Measurements from ENCODE around the gene CACNG4.

- TF ChIP-seq POLR2A (IDR thresholded peaks at IDR 0.05; ENCODE audit: low read length) (no peak), GATA1 (IDR thresholded peaks at IDR 0.05; ENCODE audit: low read depth, low read length) (no peak)
These were observed 91.6 kb downstream of the CACNG4 start for GRCh38 chr17:67055811-67056745.

All from erythroblast (primary cell).